ENCODE measurements around the gene MAML2.

Gene MAML2

GRCh38 chr11:96094156-96094555 lies 248.8 kb downstream of the MAML2 start:
- DNase-seq (ENCODE audit: extremely low read depth, low read depth), result no peak
- no peak for TF ChIP-seq CTCF (IDR thresholded peaks at IDR 0.05; ENCODE audit: low read depth, low read length)

GRCh38 chr11:96092511-96092910 lies 250.5 kb downstream of the MAML2 start:
- TF ChIP-seq CTCF (IDR thresholded peaks at IDR 0.05; ENCODE audit: low read depth, low read length), result no peak

GRCh38 chr11:96091476-96091875 lies 251.5 kb downstream of the MAML2 start:
- no peak for TF ChIP-seq CTCF (IDR thresholded peaks at IDR 0.05; ENCODE audit: low read depth, low read length)
- DNase-seq (ENCODE audit: extremely low read depth, low read depth), result no peak

More at GRCh38 chr11:96092511-96092910, 250.5 kb downstream of the MAML2 start:
- no peak for DNase-seq (ENCODE audit: extremely low read depth, low read depth)

GRCh38 chr11:96090711-96091110 lies 252.3 kb downstream of the MAML2 start:
- DNase-seq (ENCODE audit: extremely low read depth, low read depth), result no peak

GRCh38 chr11:96088914-96089313 lies 254.1 kb downstream of the MAML2 start:
- TF ChIP-seq CTCF (IDR thresholded peaks at IDR 0.05; ENCODE audit: low read depth, low read length), result no peak

More at GRCh38 chr11:96090711-96091110, 252.3 kb downstream of the MAML2 start:
- no peak for TF ChIP-seq CTCF (IDR thresholded peaks at IDR 0.05; ENCODE audit: low read depth, low read length)

GRCh38 chr11:96086111-96086510 lies 256.9 kb downstream of the MAML2 start:
- TF ChIP-seq CTCF (IDR thresholded peaks at IDR 0.05; ENCODE audit: low read depth, low read length), result no peak
- DNase-seq (ENCODE audit: extremely low read depth, low read depth), result no peak

More at GRCh38 chr11:96088914-96089313, 254.1 kb downstream of the MAML2 start:
- no peak for DNase-seq (ENCODE audit: extremely low read depth, low read depth)

GRCh38 chr11:96085319-96085930 lies 257.6 kb downstream of the MAML2 start:
- no peak for TF ChIP-seq CTCF (IDR thresholded peaks at IDR 0.05; ENCODE audit: low read depth, low read length)
- DNase-seq (ENCODE audit: extremely low read depth, low read depth), result no peak
